Putamen (tissue), 1 donor: ENCODE measurements around the gene MAP2K4.
"Not testable (repeated sequence)": the region's sequence is repeated elsewhere in the genome, so short reads cannot be mapped to it uniquely, and the experiment has no call there.

Source experiments
- DNase-seq: peaks from one replicate; pipeline ENCODE4 v3.0.0-alpha.2; 2016; ENCODE audit warnings: low spot score

Gene MAP2K4

DNA sequence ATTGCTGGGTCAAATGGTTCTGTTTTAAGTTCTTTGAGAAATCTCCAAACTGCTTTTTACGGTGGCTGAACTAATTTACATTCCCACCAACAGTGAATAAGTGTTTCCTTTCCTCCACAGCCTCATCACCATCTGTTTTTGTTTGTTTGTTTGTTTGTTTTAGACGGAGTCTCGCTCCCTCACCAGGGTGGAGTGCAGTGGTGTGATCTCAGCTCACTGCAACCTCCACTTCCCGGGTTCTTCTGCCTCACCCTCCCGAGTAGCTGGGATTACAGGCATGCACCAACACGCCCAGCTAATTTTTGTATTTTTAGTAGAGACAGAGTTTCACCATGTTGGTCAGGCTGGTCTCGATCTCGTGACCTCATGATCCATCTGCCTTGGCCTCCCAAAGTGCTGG, 141.5 kb downstream of the MAP2K4 start:
- DNase-seq, result not testable (repeated sequence)

DNA sequence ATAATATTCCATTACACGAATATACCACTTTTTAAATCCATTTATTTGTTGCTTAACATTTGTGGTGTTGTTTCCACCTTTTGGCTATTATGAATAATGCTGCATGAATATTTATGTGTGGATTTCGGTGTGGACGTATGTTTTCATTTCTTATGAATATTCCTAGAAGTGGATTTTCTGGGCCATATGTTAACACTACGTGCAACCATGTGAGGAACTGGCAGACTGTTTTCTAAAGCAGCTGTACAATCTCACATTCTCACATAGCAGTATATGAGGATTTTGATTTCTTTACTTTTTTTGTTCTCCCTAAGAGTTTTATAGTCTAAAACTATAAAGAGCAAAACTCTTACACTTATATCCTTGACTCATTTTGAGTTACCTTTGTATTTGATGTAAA, 143.4 kb downstream of the MAP2K4 start:
- no peak for DNase-seq

DNA sequence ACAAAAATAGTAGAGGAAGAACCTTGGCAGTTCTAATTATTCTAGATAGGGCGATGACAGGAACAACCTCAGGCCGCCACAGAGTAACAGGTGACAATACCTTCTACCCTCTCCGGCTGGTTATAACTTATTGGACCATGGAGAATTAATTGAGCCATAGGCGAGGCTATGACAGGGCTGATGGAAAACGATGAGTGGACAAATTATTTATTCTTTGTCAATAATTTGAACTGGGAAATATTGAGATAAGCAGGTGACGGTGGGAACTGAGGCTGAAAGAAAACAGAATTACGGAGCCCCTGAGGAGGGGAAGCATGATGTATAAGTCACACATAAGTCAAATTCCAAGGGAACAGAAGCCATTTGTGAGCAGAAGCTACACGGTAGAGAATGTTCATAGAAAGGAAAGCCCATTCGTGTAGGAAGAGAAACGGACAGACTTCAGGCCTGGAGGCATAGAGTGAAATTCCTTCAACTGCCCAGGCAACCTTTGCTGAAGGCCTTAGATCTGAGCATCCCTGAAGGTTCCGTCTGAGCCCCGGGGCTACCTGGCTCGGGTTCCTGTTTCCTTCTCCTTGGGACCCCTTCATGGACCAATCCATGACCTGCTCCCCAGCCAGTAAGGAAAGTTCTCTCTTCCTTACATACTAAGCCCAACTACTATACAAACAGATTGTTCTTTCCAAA, 158.1 kb downstream of the MAP2K4 start:
- no peak for DNase-seq

DNA sequence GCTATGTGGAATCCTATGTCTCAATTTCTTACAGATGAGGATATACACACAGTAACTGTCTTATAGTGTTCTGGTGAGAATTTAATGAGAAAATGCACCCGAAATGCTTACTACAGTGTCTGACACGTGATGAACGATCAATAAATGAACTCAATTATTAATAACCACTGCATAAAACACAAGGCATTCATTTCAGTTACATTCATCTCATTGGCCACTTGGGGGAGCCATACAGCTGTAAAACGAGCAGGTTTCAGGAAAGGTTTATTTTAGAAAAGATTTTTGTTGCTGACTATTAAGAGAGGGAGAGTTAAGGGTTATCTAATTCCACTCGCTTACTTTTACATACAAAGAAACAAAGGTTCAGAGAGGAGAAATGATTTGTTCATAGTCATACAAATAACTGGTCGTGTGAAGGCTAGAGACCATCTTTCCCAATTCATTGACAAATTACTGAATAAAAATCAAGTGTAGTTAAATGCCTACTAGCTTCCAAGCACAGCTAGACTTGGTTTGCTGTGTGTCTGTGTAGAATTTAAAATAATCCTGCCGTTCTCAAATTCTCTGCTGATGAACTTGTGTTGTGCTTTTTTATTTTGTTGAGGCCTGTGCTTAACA, 160.1 kb downstream of the MAP2K4 start:
- peak; percentile 31 for DNase-seq

DNA sequence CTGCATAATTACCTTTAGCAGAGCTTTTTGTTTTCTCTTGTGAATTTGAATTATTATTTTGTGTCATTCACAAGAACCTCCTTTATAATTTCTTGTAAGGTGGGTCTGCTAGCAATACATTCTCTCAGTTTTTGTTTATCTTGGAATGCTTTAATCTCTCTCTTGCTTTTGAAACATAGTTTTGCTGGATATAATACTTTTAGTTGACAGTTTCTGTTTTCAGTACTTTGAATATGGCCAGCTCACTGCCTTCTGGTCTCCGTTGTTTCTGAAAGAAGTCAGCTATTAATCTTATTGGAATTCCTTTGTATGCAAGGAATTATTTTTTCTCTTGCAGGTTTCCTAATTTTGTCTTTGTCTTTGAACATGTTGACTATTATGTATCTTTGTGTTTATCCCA, 167.0 kb downstream of the MAP2K4 start:
- DNase-seq, result no peak

DNA sequence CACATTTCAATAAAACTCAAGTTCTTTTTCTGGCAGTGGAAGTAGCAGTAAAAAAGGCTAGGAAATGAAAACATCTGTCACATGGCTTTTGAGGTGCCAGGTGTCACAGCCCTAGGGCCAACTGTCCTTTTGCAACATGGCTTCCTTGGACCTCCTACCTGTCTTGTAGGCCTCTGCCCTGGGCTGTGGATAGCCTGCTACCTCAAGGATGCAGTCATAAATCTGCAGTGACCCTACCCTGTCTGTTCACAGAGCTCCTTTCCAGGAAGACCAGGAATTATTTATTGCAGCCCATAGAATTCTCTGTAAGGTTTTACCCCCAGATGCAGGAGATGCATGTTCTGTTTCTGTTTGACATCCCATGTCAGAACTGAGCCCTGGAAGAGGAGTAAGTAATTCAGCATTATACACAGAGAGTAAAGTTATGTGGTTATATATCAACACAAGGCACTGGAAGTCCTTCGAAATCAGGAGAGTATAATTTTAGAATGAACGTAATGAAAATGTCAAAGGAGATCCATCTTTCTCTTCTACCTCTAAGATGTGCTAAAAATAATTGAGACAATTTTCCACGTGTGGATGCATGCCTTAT, 172.6 kb downstream of the MAP2K4 start:
- no peak for DNase-seq
